Thoracic aorta (tissue), 2 donors: ENCODE data around the gene KAZN. TPM values are rescaled to one million over a fixed set of nuclear protein-coding genes. Genes with fewer than 3 reads are reported as not detected.

Experiments used
- ATAC-seq: fragments of 150-250 bp; one replicate; pipeline ENCODE4 v1.8.0; 2017; ENCODE audit warnings: low read depth; ENCODE audit not compliant: insufficient number of reproducible peaks, low FRiP score
- DNase-seq: peaks from one replicate; pipeline ENCODE4 v3.0.0-alpha.2; 2020; ENCODE audit warnings: low spot score
- H3K27ac ChIP-seq, 2 donors: fragments of 200-600 bp; sonication (generic); 1 replicate in 1 of 2; 2 replicates in 1 of 2; pipeline ENCODE4 v1.5.1; 2016; ENCODE audit warnings: mild to moderate bottlenecking in 2 of 2, moderate library complexity in 2 of 2
- H3K27me3 ChIP-seq: fragments of 200-600 bp; sonication (generic); replicated peaks from 2 replicates; pipeline ENCODE4 v1.6.0; 2016; ENCODE audit warnings: mild to moderate bottlenecking; ENCODE audit not compliant: insufficient read depth
- H3K36me3 ChIP-seq: fragments of 200-600 bp; sonication (generic); one replicate; pipeline ENCODE4 v1.5.1; 2016
- H3K4me1 ChIP-seq, 2 donors: fragments of 200-600 bp; sonication (generic); 1 replicate in 1 of 2; 2 replicates in 1 of 2; pipeline versions ENCODE4 v1.5.1 to v1.6.0; 2016; ENCODE audit warnings: low read depth in 2 of 2, mild to moderate bottlenecking in 1 of 2; ENCODE audit not compliant: control insufficient read depth in 1 of 2
- H3K4me3 ChIP-seq: fragments of 200-600 bp; sonication (generic); 2 replicates; pipeline ENCODE4 v1.5.1; 2016; ENCODE audit warnings: mild to moderate bottlenecking
- H3K9me3 ChIP-seq: fragments of 200-600 bp; sonication (generic); 2 replicates; pipeline ENCODE4 v1.5.1; 2016
- CTCF ChIP-seq: fragments of 200-600 bp; sonication (generic); IDR thresholded peaks from one replicate; pipeline ENCODE4 v1.5.1; 2019; ENCODE audit warnings: antibody characterized with exemption
- total RNA-seq, 2 donors: library from RNA; depleted of rRNA; stranded (reverse); fragments of >200 nt; gene quantifications; one replicate each; pipeline versions ENCODE4 v1.1.0 to v1.2.3, GENCODE V29; 2016

Gene KAZN
- total RNA-seq, 2 donors from 2014 or later: 17.4 to 30.3 TPM

GRCh38 chr1:14667651-14667984 is 69.1 kb downstream of the KAZN start:
- Histone ChIP-seq H3K9me3 (no peaks in the 10 kb centered on the region), H3K4me1 (no peaks in the 10 kb centered on the region), H3K36me3 (no peaks in the 10 kb centered on the region), H3K27ac (no peak overlapping the region), H3K27me3 (no peaks in the 10 kb centered on the region), H3K4me3 (no peak overlapping the region)
- ATAC-seq (no peak), DNase-seq (no peak)
- no peak for TF ChIP-seq CTCF

- ATAC-seq (no peak), DNase-seq (no peak)
- Histone ChIP-seq H3K4me3 (no peak overlapping the region), H3K27me3 (no peaks in the 10 kb centered on the region), H3K27ac (no peak overlapping the region), H3K4me1 (no peaks in the 10 kb centered on the region), H3K9me3 (no peaks in the 10 kb centered on the region), H3K36me3 (no peaks in the 10 kb centered on the region)
- TF ChIP-seq CTCF: no peak
Measured at GRCh38 chr1:14668538-14668937, 70.1 kb downstream of the KAZN start.

- ATAC-seq (no peak), DNase-seq (no peak)
- Histone ChIP-seq H3K4me3 (no peak overlapping the region), H3K9me3 (no peaks in the 10 kb centered on the region), H3K36me3 (no peaks in the 10 kb centered on the region), H3K27ac (no peak overlapping the region), H3K27me3 (no peaks in the 10 kb centered on the region), H3K4me1 (no peaks in the 10 kb centered on the region)
- TF ChIP-seq CTCF: no peak
Measured at GRCh38 chr1:14672005-14672404, 73.5 kb downstream of the KAZN start.

- H3K4me3 ChIP-seq: no peak overlapping the region
- H3K4me1 ChIP-seq: no peaks in the 10 kb centered on the region
- no peak for ATAC-seq
- no peak for DNase-seq
- no peak for TF ChIP-seq CTCF
- no peaks in the 10 kb centered on the region for H3K27me3 ChIP-seq
- no peak overlapping the region for H3K27ac ChIP-seq
- H3K36me3 ChIP-seq: no peaks in the 10 kb centered on the region
- no peaks in the 10 kb centered on the region for H3K9me3 ChIP-seq
Measured at GRCh38 chr1:14674030-14674429, 75.5 kb downstream of the KAZN start.

GRCh38 chr1:14676400-14676799 is 77.9 kb downstream of the KAZN start:
- Histone ChIP-seq H3K36me3 (no peaks in the 10 kb centered on the region), H3K27me3 (no peaks in the 10 kb centered on the region), H3K9me3 (no peaks in the 10 kb centered on the region), H3K4me1 (no peaks in the 10 kb centered on the region), H3K27ac (no peak overlapping the region), H3K4me3 (no peak overlapping the region)
- no peak for DNase-seq
- TF ChIP-seq CTCF: no peak
- no peak for ATAC-seq
